ENCODE measurements around the gene APBB1IP. TPM values are rescaled to one million over a fixed set of nuclear protein-coding genes. Genes with fewer than 3 reads are reported as not detected.
A peak's percentile ranks its signal among the peaks of the same experiment; 100 is the strongest.

Gene APBB1IP
- total RNA-seq, 2 donors from 2014 or later: 1.4 to 3.1 TPM

DNA sequence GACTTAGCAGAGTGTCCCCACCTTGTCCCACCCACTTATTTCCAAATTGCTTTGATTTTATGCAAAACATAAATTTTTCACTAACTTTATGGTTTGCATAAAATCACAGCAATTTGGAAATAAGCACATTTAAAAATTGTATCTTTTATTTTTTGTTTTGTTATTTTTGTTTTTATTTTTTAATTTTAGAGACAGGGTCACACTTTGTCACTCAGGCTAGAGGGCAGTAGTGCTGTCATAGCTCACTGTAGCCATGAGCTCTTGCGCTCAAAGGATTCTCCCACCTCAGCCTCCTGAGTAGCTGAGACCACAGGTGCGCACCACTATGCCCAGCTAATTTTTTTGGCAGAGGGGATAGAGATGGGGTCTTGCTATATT lies 43.2 kb downstream of the APBB1IP start:
- Histone ChIP-seq H3K36me3 (no peaks in the 10 kb centered on the region), H3K27me3 (no peaks in the 10 kb centered on the region), H3K4me3 (no peak overlapping the region), H3K4me1 (peaks cover 0 to 14% of the 10 kb centered on the region in 2 donors), H3K27ac (no peak overlapping the region), H3K9me3 (no peaks in the 10 kb centered on the region)
- TF ChIP-seq CTCF (IDR thresholded peaks at IDR 0.05): no peak
- DNase-seq (ENCODE audit: low spot score): no peak

GRCh38 chr10:26481914-26482550 lies 43.9 kb downstream of the APBB1IP start:
- no peak overlapping the region for H3K4me3 ChIP-seq
- no peaks in the 10 kb centered on the region for H3K9me3 ChIP-seq
- H3K27ac ChIP-seq: no peak overlapping the region
- no peaks in the 10 kb centered on the region for H3K36me3 ChIP-seq
- DNase-seq (ENCODE audit: low spot score): no peak
- TF ChIP-seq CTCF (IDR thresholded peaks at IDR 0.05): no peak
- H3K4me1 ChIP-seq: peaks cover 0 to 22% of the 10 kb centered on the region in 2 donors
- no peaks in the 10 kb centered on the region for H3K27me3 ChIP-seq

DNA sequence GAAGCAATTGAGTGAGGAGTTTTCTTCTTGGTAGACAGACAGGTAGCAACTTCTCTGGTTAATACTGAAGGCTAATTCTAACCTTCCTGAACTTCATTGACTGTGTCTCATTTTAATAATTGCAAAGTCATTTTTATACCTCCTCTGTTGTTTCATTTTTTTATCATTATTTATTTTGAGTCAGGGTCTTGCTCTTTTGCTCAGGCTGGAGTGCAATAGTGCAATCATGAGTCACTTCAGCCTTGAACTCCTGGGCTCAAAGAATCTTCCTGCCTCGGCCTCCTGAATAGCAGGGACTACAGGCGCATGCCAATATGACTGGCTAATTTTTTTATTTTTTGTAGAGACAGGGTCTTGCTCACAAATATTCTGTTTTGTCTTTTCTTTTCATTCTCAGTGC lies 45.4 kb downstream of the APBB1IP start:
- no peak for TF ChIP-seq CTCF (IDR thresholded peaks at IDR 0.05)
- Histone ChIP-seq H3K36me3 (no peaks in the 10 kb centered on the region), H3K9me3 (no peaks in the 10 kb centered on the region), H3K27me3 (no peaks in the 10 kb centered on the region), H3K4me1 (peaks cover 0 to 28% of the 10 kb centered on the region in 2 donors), H3K4me3 (no peak overlapping the region), H3K27ac (no peak overlapping the region)
- DNase-seq (ENCODE audit: low spot score): no peak

DNA sequence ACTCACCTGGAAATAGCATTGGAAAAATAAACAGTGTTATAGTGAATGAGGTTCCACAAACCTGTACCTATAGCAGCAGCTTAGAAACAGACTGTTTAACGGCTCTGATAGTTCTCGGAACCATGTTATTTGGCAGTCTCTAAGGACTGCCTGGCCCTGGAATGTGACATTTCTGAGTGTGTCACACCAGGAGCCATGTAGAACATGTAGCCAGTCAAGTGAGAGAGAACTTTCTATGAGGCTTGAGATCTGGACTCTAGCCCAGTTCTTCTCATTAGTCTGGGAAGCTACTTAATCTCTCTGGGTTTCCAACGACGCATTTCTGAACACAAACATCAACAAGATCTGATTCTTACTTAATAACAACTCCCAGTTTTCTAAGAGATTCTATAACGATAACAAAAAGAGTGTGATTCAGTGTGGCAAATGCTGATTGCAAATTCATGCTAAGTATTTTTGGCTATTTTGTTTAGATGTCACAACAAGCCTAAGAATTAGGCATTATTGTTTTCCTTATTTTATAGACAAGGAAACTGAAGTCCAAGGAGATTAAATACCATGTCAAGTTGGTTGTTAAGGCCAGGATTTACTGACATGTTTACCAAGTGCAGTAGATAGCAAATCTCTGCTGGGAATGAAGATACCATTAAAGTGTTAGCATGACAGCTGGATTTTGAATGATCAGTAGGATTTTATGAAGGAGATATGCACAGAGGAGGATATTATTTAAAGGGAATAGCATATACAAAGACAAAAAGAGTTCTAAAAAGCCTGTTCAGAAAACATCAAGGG lies 47.2 kb downstream of the APBB1IP start:
- no peaks in the 10 kb centered on the region for H3K9me3 ChIP-seq
- H3K36me3 ChIP-seq: no peaks in the 10 kb centered on the region
- H3K4me3 ChIP-seq: no peak overlapping the region
- no peaks in the 10 kb centered on the region for H3K27me3 ChIP-seq
- H3K4me1 ChIP-seq: peaks cover 0 to 28% of the 10 kb centered on the region in 2 donors
- no peak for TF ChIP-seq CTCF (IDR thresholded peaks at IDR 0.05)
- no peak for DNase-seq (ENCODE audit: low spot score)
- H3K27ac ChIP-seq: peak overlapping the region; percentile 60 to 84

- DNase-seq (ENCODE audit: low spot score): peak; percentile 67
- TF ChIP-seq CTCF (IDR thresholded peaks at IDR 0.05): no peak
- Histone ChIP-seq H3K36me3 (no peaks in the 10 kb centered on the region), H3K27ac (peak overlapping the region; percentile 60 to 84), H3K9me3 (no peaks in the 10 kb centered on the region), H3K27me3 (no peaks in the 10 kb centered on the region), H3K4me3 (no peak overlapping the region), H3K4me1 (peaks cover 0 to 28% of the 10 kb centered on the region in 2 donors)
Observed at GRCh38 chr10:26486304-26486703, 48.2 kb downstream of the APBB1IP start.
